Psoas muscle (tissue), 8 donors: ENCODE data around the gene VEGFB. TPM values are rescaled to one million over a fixed set of nuclear protein-coding genes. Genes with fewer than 3 reads are reported as not detected.

Experiments used
- ATAC-seq, 4 donors: fragments of 200-7000 bp; cut with Tn5 transposase; one replicate each; pipeline ENCODE4 v1.9.1; 2020; ENCODE audit warnings: moderate library complexity in 3 of 4, mild to moderate bottlenecking in 2 of 4
- DNase-seq, 2 donors: peaks; one replicate each; pipeline ENCODE4 v3.0.0-alpha.2; 2020
- H3K27ac ChIP-seq: fragments of 200-600 bp; one replicate; pipeline ENCODE4 v1.8.0; 2022
- H3K27me3 ChIP-seq, 3 donors: fragments of 200-600 bp in 1 of 3; one replicate each; pipeline versions ENCODE4 v1.6.1 to v1.8.0; 2013 to 2022; ENCODE audit warnings: low read length in 2 of 3, mild to moderate bottlenecking in 2 of 3, moderate library complexity in 1 of 3; ENCODE audit not compliant: insufficient read depth in 3 of 3
- H3K36me3 ChIP-seq, 2 donors: fragments of 200-600 bp in 1 of 2; one replicate each; pipeline versions ENCODE4 v1.6.1 to v1.8.0; 2013 to 2022; ENCODE audit warnings: low read depth in 1 of 2, mild to moderate bottlenecking in 1 of 2, moderate library complexity in 1 of 2; ENCODE audit not compliant: insufficient read depth in 1 of 2
- H3K4me1 ChIP-seq: fragments of 200-600 bp; one replicate; pipeline ENCODE4 v1.8.0; 2022
- H3K4me3 ChIP-seq: fragments of 200-600 bp; one replicate; pipeline ENCODE4 v1.8.0; 2022; ENCODE audit warnings: mild to moderate bottlenecking
- H3K9me3 ChIP-seq: fragments of 200-600 bp; one replicate; pipeline ENCODE4 v1.8.0; 2022
- CTCF ChIP-seq: fragments of 200-600 bp; IDR thresholded peaks from one replicate; pipeline ENCODE4 v1.8.0; 2022; ENCODE audit warnings: antibody characterized with exemption
- WGBS, 3 donors: extraction: QIAGEN DNeasy Blood & Tissue Kit; methylation state at CpG; one replicate each; pipeline versions ENCODE4 v1.1.6 to v1.1.7; 2013; 5-methylcytosine and 5-hydroxymethylcytosine counted together
- intact Hi-C, 2 donors: fragments of 100-400 bp; cut with DNase I; formaldehyde crosslinking; loops; one replicate each; pipeline versions ENCODE4 v1.11.0 to v1.14.2; 2022
- polyA plus RNA-seq, 3 donors: library from polyadenylated mRNA; stranded (reverse); fragments of 200-250 nt; gene quantifications; one replicate each; pipeline ENCODE4 v1.2.3, GENCODE V29; 2013
- total RNA-seq, 4 donors: library from RNA; stranded (reverse); fragmentation: NEBNext Ultra II Directional in 2 of 4; extraction: Animal tissue kit (Norgen Biotek cat#: 25700) in 2 of 4; gene quantifications; one replicate each; pipeline versions ENCODE4 v1.2.1 to v1.2.4, GENCODE V29; 2021 to 2023
- donor health status: healthy with polysubstance abuse.
- donor health status: DM: no; HTN: no; CAD: no; lungs with moderate emphysema.
- donor health status: Bipolar disorder and iron deficiency.
- donor health status: healthy.
- donor health status: DM: yes; HTN: yes; CAD: no.
- donor health status: DM: no; HTN: no; CAD: no.
- donor health status: DM: no; HTN: no; CAD: no.
- donor health status: DM: yes; HTN: yes; CAD: no.

VEGFB gene
- total and polyA plus RNA-seq, 7 donors = 77.0 to 125 (median 100.0) TPM

DNA sequence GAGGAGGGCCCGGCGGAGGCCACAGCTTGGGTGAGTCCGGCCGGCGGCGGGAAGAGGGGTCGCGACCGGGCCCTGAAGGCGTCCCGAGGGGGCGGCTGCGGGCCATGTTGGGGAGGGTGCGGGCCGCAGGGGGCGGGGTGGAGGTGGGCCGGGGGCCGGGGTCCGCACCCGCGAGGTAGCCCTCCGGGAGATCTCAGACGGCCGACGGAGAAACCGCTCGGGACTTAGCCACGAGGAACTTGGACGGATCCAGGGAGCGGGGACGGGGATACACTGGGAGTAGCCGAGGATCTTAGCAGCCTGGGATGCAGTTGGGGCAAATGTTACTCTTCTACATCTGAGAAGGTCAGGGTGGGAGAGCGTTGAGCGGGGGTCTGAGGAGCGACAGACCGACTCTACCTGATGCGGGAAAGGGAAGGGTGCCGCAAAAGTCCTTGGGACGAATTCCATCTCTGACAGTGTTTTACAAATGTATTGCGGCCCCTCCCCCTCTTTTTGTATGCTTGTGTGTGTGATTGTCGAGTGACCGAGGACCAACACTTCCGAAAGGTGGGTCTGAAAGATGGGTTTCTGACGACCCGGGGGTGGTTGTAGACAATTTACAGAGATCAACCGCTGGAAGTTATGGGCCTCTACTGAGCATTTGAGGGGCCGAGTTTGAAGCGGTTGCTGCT lies 47.8 kb upstream of the VEGFB start:
- H3K4me1 ChIP-seq = peaks cover 47% of the 10 kb centered on the region
- no peak overlapping the region for H3K4me3 ChIP-seq
- DNase-seq = no peak
- WGBS, 3 donors = 1 to 3% (median 2%) methylated on average over 45 to 48 of the region's 48 CpGs
- TF ChIP-seq CTCF = no peak
- no peaks in the 10 kb centered on the region for H3K9me3 ChIP-seq
- H3K27ac ChIP-seq = no peak overlapping the region
- H3K27me3 ChIP-seq = no peaks in the 10 kb centered on the region
- intact Hi-C loops = loop anchor here in 1 of 2 donors (5.0 kb wide), 1 partner anchor 41 kb away; the partner anchor contains the start of genes NUDT22 and TRPT1
- H3K36me3 ChIP-seq = peaks cover 0 to 11% of the 10 kb centered on the region in 2 donors
- no peak for ATAC-seq

DNA sequence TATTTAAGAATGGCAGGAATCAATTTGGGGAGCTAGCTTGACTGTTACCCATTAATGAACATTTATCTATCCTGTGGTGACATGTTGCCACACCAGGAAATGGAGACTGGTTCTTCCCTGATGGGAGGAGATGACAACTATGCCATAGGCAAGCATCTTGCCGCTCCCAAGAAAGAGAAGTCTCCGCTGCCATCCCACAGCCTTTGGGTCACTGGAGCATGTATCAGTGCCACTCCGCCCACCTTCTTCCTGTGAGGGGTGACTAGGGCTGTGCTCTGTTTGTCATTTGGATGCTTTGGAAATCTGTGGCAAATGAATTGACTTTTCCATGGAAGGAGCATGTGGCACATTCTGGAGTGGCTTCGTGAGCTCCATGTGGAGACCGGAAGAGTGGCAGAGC lies 42.0 kb upstream of the VEGFB start:
- 89 to 96% (median 94%) methylated on average over 5 of the region's 5 CpGs for WGBS, 3 donors
- H3K27ac ChIP-seq = no peak overlapping the region
- no peak overlapping the region for H3K4me3 ChIP-seq
- H3K36me3 ChIP-seq = peaks cover 26 to 62% of the 10 kb centered on the region in 2 donors
- no peaks in the 10 kb centered on the region for H3K9me3 ChIP-seq
- ATAC-seq = peak in 1 of 4 donors; percentile 26
- intact Hi-C loops = no loop called here
- TF ChIP-seq CTCF = no peak
- no peaks in the 10 kb centered on the region for H3K27me3 ChIP-seq
- peaks cover 17% of the 10 kb centered on the region for H3K4me1 ChIP-seq
- no peak for DNase-seq

DNA sequence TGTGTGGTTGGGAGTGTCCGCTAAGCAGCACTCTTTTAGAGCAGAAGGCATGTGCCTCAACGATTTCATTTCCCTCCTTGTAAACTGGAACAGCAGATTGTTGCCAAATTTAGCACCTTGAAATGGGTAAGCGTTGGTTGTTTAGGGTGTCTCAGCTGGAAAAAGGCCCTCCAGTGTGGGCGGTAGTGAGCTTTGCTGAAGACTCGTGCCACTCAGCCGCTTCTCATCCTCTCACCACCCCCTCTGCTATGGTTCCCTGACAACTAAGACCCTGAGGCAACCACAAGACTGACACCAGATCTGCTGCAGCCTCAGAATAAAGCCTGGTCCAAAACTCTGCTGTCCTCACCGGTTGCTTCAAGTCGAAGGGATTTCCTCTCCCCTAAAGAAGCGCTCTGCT lies 37.8 kb upstream of the VEGFB start:
- DNase-seq (no peak), ATAC-seq (no peak)
- intact Hi-C loops = no loop called here
- TF ChIP-seq CTCF = no peak
- H3K9me3 ChIP-seq = no peaks in the 10 kb centered on the region
- H3K27ac ChIP-seq = no peak overlapping the region
- 72 to 78% (median 75%) methylated on average over 9 of the region's 9 CpGs for WGBS, 3 donors
- peaks cover 29 to 93% of the 10 kb centered on the region in 2 donors for H3K36me3 ChIP-seq
- no peaks in the 10 kb centered on the region for H3K4me1 ChIP-seq
- no peaks in the 10 kb centered on the region for H3K27me3 ChIP-seq
- H3K4me3 ChIP-seq = no peak overlapping the region

- intact Hi-C loops = no loop called here
- Histone ChIP-seq H3K36me3 (peaks cover 29 to 100% of the 10 kb centered on the region in 2 donors), H3K9me3 (no peaks in the 10 kb centered on the region), H3K4me1 (no peaks in the 10 kb centered on the region), H3K27me3 (no peaks in the 10 kb centered on the region), H3K4me3 (no peak overlapping the region), H3K27ac (no peak overlapping the region)
- TF ChIP-seq CTCF = no peak
- DNase-seq (no peak), ATAC-seq (no peak)
- WGBS, 3 donors = 96 to 98% (median 97%) methylated on average over 2 of the region's 2 CpGs
These were observed 35.9 kb upstream of the VEGFB start for GRCh38 chr11:64198511-64198910.

DNA sequence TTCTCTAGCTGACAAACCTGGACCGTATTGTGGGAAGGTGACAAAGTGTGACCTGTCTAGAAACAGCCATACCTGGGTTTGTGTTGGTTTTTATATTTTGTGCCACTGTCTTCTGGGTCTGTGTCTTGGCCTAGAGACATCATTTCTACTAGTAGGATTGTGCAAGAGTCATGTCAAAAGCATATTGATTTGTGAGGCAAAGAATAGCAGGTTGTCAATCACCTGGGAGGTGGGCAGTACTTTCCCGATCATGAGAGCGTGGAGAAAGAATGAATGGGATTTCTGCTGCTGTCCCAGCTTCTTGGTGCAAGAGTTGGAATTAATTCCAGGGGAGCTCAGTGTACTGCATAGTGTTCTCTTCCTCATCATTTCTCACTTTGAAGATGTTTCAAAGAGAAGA lies 32.8 kb upstream of the VEGFB start:
- ATAC-seq = no peak
- WGBS, 3 donors = 70 to 72% (median 70%) methylated on average over 3 of the region's 3 CpGs
- Histone ChIP-seq H3K27ac (no peak overlapping the region), H3K27me3 (no peaks in the 10 kb centered on the region), H3K4me1 (peaks cover 11% of the 10 kb centered on the region), H3K36me3 (peaks cover 17 to 92% of the 10 kb centered on the region in 2 donors), H3K9me3 (no peaks in the 10 kb centered on the region), H3K4me3 (no peak overlapping the region)
- no peak for TF ChIP-seq CTCF
- intact Hi-C loops = loop anchor here in 1 of 2 donors (5.0 kb wide), 1 partner anchor 66 kb away; no protein-coding TSS in a partner anchor
- DNase-seq = no peak
